Prostate gland (tissue), 2 donors: Measurements from ENCODE around the gene GAK. TPM values are rescaled to one million over a fixed set of nuclear protein-coding genes. Genes with fewer than 3 reads are reported as not detected.
"Not testable (repeated sequence)": the region's sequence is repeated elsewhere in the genome, so short reads cannot be mapped to it uniquely, and the experiment has no call there.

ENCODE experiments used
- DNase-seq: peaks from one replicate; pipeline ENCODE4 v3.0.0-alpha.2; 2019; ENCODE audit warnings: low spot score
- H3K27ac ChIP-seq, 2 donors: fragments of 200-600 bp; sonication (generic); 2 replicates each; pipeline ENCODE4 v1.5.1; 2017 to 2019
- H3K27me3 ChIP-seq: fragments of 200-600 bp; sonication (generic); replicated peaks from 2 replicates; pipeline ENCODE4 v1.5.1; 2019; ENCODE audit not compliant: insufficient read depth
- H3K36me3 ChIP-seq, 2 donors: fragments of 200-600 bp; sonication (generic); 1 replicate in 1 of 2; 2 replicates in 1 of 2; pipeline versions ENCODE4 v1.5.1 to v1.8.1; 2017 to 2019
- H3K4me1 ChIP-seq: fragments of 200-600 bp; sonication (generic); replicated peaks from 2 replicates; pipeline ENCODE4 v1.5.1; 2019
- H3K4me3 ChIP-seq, 2 donors: fragments of 200-600 bp; sonication (generic); 2 replicates each; pipeline ENCODE4 v1.5.1; 2017 to 2019
- H3K9me3 ChIP-seq: fragments of 200-600 bp; sonication (generic); 2 replicates; pipeline ENCODE4 v1.5.1; 2017
- POLR2A ChIP-seq: fragments of 450-650 bp; IDR thresholded peaks from one replicate; pipeline ENCODE4 v1.6.1; 2016; ENCODE audit warnings: antibody characterized with exemption, mild to moderate bottlenecking
- POLR2AphosphoS5 ChIP-seq: sonication (generic); formaldehyde crosslinking; IDR thresholded peaks from one replicate; pipeline ENCODE4 v1.6.1; 2017; ENCODE audit warnings: antibody characterized with exemption
- WGBS: methylation state at CpG from one replicate; pipeline ENCODE4 v1.1.5; 2018; 5-methylcytosine and 5-hydroxymethylcytosine counted together
- intact Hi-C: fragments of 100-400 bp; cut with DNase I; formaldehyde crosslinking; loops from one replicate; pipeline ENCODE4 v1.14.2; 2022
- total RNA-seq, 2 donors: library from RNA; depleted of rRNA; stranded (reverse); fragments of >200 nt; gene quantifications; one replicate each; pipeline ENCODE4 v1.1.0, GENCODE V29; 2016
- TF ChIP-seq, protein P1 (sequence below), 4 experiments: fragments of 200-600 bp in 2 of 4; fragments of 450-650 bp in 2 of 4; sonication (generic) in 2 of 4; IDR thresholded peaks; 1 replicate in 3 of 4; 2 replicates in 1 of 4; pipeline ENCODE4 v1.5.1; 2016 to 2019; ENCODE audit warnings: antibody characterized with exemption in 4 of 4, mild to moderate bottlenecking in 2 of 4, moderate library complexity in 2 of 4

Gene GAK
- total RNA-seq, 2 donors from 2014 or later: 158 to 181 TPM

DNA sequence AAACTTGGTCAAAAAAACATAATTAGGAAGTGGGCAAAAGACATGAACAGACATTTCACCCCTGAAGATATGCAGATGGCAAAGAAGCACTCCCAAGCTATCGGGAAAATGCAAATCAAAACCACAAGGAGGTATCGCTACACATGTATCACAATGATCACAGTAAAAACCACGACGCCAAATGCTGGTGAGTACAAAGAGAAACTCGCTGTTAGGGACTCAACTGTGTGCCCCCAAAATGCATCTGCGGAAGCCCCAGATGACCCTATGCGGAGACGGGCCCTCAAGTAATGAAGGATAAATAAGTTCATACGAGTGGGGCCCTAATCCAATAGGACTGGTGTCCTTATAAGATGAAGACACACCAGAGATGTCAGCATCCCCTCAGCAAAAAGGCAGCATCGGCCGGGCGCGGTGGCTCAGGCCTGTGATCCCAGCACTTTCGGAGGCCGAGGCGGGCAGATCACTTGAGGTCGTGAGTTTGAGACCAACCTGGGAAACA lies 10.2 kb downstream of the GAK start:
- no peaks in the 10 kb centered on the region for H3K9me3 ChIP-seq
- no peak for TF ChIP-seq POLR2AphosphoS5
- TF ChIP-seq, protein P1, sequence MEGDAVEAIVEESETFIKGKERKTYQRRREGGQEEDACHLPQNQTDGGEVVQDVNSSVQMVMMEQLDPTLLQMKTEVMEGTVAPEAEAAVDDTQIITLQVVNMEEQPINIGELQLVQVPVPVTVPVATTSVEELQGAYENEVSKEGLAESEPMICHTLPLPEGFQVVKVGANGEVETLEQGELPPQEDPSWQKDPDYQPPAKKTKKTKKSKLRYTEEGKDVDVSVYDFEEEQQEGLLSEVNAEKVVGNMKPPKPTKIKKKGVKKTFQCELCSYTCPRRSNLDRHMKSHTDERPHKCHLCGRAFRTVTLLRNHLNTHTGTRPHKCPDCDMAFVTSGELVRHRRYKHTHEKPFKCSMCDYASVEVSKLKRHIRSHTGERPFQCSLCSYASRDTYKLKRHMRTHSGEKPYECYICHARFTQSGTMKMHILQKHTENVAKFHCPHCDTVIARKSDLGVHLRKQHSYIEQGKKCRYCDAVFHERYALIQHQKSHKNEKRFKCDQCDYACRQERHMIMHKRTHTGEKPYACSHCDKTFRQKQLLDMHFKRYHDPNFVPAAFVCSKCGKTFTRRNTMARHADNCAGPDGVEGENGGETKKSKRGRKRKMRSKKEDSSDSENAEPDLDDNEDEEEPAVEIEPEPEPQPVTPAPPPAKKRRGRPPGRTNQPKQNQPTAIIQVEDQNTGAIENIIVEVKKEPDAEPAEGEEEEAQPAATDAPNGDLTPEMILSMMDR (IDR thresholded peaks at IDR 0.05): no peak
- TF ChIP-seq POLR2A: no peak
- H3K36me3 ChIP-seq: no peaks in the 10 kb centered on the region
- H3K4me3 ChIP-seq: no peak overlapping the region
- H3K27ac ChIP-seq: no peak overlapping the region
- no peaks in the 10 kb centered on the region for H3K27me3 ChIP-seq
- no peaks in the 10 kb centered on the region for H3K4me1 ChIP-seq
- no peak for DNase-seq
- intact Hi-C loops: no loop called here
- 86% methylated on average over 17 of the region's 17 CpGs for WGBS

DNA sequence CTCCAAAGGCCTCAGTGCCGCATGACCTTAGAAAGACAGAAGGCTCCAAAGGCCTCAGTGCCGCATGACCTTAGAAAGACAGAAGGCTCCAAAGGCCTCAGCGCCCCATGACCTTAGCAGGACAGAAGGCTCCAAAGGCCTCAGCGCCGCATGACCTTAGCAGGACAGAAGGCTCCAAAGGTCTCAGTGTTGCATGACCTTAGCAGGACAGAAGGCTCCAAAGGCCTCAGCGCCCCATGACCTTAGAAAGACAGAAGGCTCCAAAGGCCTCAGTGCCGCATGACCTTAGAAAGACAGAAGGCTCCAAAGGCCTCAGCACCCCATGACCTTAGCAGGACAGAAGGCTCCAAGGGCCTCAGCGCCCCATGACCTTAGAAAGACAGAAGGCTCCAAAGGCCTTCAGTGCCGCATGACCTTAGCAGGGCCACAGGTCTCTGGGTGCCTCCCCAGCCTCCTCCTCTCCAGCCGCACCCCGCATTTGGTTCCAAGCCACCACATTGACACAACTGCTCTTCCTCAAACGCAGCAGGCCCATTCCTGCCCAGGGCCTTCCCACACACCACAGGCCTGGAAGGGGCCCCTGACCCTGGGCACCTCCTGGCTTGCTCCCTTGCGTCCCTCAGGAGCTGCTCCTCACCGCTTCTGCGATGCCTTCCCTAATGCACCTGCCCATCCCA lies 13.0 kb downstream of the GAK start:
- DNase-seq, H3K4me3 ChIP-seq, H3K4me1 ChIP-seq, H3K9me3 ChIP-seq, H3K36me3 ChIP-seq, H3K27me3 ChIP-seq, intact Hi-C loops, H3K27ac ChIP-seq: not testable (repeated sequence)
- WGBS: 89% methylated on average over 15 of the region's 15 CpGs

DNA sequence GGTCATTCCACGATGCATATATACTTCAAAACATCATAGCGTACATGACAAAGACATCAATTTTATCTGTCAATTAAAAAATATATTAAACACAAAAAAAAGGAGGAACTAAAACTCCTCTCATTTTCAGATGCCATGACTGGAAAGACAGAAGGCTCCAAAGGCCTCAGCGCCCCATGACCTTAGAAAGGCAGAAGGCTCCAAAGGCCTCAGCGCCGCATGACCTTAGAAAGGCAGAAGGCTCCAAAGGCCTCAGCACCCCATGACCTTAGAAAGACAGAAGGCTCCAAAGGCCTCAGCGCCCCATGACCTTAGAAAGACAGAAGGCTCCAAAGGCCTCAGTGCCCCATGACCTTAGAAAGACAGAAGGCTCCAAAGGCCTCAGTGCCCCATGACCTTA lies 13.5 kb downstream of the GAK start:
- H3K27me3 ChIP-seq, H3K4me3 ChIP-seq, H3K9me3 ChIP-seq, intact Hi-C loops, H3K4me1 ChIP-seq, DNase-seq, H3K27ac ChIP-seq, H3K36me3 ChIP-seq: not testable (repeated sequence)
- 80% methylated on average over 6 of the region's 6 CpGs for WGBS

DNA sequence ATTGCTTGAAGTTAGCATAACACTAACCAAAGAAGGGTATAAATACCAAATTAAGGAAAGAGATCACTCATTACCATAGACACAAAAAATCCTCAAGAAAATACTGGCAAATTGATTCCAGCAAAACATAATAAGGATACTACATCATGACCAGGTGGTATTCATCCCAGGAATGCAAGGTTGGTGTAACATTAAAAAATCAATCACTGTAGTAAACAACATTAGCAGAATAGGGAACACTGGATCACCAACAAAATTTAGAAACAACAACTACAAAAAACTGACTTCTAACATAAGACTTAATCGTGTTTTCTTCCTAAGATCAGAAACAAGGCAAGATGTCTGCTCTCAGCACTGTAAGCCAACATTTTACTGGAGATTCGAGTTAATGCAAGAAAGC lies 14.1 kb downstream of the GAK start:
- no peak for DNase-seq
- H3K4me3 ChIP-seq: no peak overlapping the region
- no peak for TF ChIP-seq POLR2A
- no peak for TF ChIP-seq POLR2AphosphoS5
- TF ChIP-seq, protein P1 (IDR thresholded peaks at IDR 0.05): no peak
- WGBS: 96% methylated on average over 2 of the region's 2 CpGs
- no peaks in the 10 kb centered on the region for H3K4me1 ChIP-seq
- no peaks in the 10 kb centered on the region for H3K36me3 ChIP-seq
- intact Hi-C loops: no loop called here
- H3K27ac ChIP-seq: no peak overlapping the region
- no peaks in the 10 kb centered on the region for H3K27me3 ChIP-seq
- H3K9me3 ChIP-seq: no peaks in the 10 kb centered on the region

DNA sequence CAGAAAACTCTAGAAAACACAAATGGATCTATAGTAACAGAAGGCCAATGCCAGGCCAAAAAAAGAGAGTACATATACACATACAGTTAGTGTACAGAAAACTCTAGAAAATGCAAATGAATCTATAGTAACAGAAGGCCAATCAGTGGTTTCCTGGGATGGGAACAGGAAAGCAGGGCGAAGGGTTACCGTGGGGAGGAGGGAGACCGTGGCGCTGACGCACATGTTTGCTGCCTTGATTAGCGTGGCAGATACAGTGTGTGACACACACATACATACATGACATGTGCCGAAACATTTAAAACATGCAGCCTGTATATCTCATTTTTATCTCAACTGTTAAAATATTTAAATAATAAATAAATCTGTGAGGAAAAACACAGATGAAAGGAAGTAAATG lies 14.7 kb downstream of the GAK start:
- no peaks in the 10 kb centered on the region for H3K27me3 ChIP-seq
- no peak for TF ChIP-seq POLR2A
- TF ChIP-seq, protein P1 (IDR thresholded peaks at IDR 0.05): no peak
- TF ChIP-seq POLR2AphosphoS5: no peak
- no peak for DNase-seq
- intact Hi-C loops: no loop called here
- H3K27ac ChIP-seq: no peak overlapping the region
- no peaks in the 10 kb centered on the region for H3K36me3 ChIP-seq
- 98% methylated on average over 7 of the region's 7 CpGs for WGBS
- H3K4me1 ChIP-seq: no peaks in the 10 kb centered on the region
- H3K4me3 ChIP-seq: no peak overlapping the region
- H3K9me3 ChIP-seq: no peaks in the 10 kb centered on the region

DNA sequence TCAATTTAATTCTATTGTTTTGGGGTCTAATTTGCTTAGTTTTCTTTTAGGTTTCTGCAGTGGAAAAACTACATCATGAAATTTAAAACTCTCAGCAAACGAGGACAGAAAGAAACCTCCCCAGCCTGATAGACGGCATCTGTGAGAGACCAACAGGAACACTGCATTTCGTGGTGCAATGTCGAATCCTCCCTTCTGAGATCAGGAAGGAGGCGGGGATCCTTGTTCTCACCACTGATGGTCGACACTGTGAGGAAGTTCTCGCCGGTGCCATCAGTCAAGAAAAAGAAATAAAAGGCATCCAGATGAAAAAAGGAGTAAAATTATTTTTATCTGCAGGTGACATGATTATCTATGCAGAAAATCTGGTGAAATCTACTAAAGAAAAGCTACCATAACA lies 16.5 kb downstream of the GAK start:
- H3K4me1 ChIP-seq: no peaks in the 10 kb centered on the region
- H3K27ac ChIP-seq: no peak overlapping the region
- DNase-seq: no peak
- H3K4me3 ChIP-seq: no peak overlapping the region
- no peaks in the 10 kb centered on the region for H3K27me3 ChIP-seq
- WGBS: 38% methylated on average over 8 of the region's 8 CpGs
- intact Hi-C loops: no loop called here
- no peaks in the 10 kb centered on the region for H3K36me3 ChIP-seq
- no peaks in the 10 kb centered on the region for H3K9me3 ChIP-seq
- TF ChIP-seq POLR2A: no peak
- TF ChIP-seq POLR2AphosphoS5: no peak
- TF ChIP-seq, protein P1 (IDR thresholded peaks at IDR 0.05): no peak
